ENCODE measurements around the gene EBLN1.
"Not testable (repeated sequence)": the region's sequence is repeated elsewhere in the genome, so short reads cannot be mapped to it uniquely, and the experiment has no call there.

The EBLN1 gene

GRCh38 chr10:22228943-22229801, 11.4 kb upstream of the EBLN1 start:
- FAIRE-seq (peak; percentile 85), DNase-seq (ENCODE audit: insufficient read length, low spot score) (peak; percentile 47)

DNA sequence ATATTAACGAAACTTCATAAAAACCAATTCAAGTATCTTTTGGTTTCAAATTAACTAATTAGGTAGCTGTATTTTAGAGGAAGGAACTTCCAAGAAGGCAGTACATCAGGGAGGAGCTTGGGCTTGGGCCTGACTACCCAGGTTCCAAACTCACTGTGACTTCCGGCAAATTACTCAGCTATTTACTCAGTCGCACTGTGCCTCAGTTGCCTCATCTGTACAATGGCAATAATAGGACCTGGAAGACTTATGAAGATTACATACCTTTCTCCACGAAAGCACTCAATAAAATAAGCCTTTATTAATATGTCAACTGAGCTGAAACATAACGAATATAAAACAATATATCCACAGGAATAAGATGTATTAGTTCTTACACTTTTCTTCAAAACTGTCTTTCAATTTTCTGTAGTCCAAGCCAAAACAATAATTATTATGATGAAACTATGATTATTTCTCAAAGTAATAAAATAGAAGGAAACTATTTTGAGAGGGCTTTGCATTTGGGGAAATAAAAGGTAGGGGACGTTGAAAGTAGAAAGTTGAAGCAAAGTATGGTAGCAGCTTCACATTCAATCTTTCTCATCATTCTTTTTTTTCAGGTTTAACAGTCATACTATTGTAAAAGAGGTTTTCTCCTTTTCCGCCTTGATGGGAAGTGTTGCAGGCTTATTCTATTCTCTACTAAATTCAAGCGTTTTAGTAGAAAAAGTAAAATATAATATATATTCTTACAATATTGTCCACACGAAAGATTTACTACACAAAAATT, 10.5 kb upstream of the EBLN1 start:
- no peak for DNase-seq (ENCODE audit: insufficient read length, low spot score)
- no peak for FAIRE-seq

- DNase-seq (ENCODE audit: insufficient read length, low spot score) (no peak), FAIRE-seq (no peak)
Measured at GRCh38 chr10:22226599-22226998, 8.8 kb upstream of the EBLN1 start.

DNA sequence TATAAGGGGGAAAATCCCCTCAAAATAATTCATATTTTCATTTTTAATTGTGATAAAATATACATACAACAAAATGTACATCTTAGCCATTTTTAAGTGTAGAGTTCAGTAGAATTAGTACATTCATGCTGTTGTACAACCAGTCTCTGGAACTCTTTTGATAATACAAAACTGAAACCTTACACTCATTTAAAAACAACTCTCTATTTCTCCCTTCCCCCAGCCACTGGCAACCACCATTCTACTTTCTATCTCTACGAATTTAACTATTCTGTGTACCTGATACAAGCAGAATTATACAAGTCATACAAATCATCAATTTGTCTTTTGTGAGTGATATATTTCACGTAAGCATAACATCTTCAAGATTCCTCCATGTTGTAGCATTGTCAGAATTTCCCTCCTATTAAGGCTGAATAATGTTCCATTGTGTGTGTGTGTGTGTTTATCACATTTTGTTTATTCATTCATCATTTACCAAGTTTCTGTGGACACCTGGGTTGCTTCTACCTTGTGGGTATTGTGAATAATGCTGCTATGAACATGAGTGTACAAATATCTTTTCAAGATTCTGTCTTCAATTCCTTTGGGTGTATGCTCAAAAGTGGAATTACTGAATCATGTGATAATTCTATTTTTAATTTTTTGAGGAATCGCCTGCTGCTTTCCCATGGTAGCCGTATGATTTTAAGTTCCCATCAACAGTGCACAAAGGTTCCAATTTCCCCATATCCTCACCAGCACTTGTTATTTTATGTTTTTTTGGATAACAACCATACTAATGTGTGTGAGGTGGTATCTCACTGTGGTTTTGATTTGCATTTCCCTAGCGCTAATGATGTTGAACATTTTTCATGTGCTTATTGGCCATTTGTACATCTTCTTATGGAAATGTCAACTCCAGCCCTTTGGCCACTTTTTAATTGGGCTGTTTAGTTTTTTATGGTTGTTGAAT, 4.7 kb upstream of the EBLN1 start:
- FAIRE-seq (no peak), DNase-seq (ENCODE audit: insufficient read length, low spot score) (no peak)

- FAIRE-seq (no peak), DNase-seq (ENCODE audit: insufficient read length, low spot score) (no peak)
Measured at GRCh38 chr10:22219308-22219707, 1.5 kb upstream of the EBLN1 start.

GRCh38 chr10:22218448-22218847, 633 bp upstream of the EBLN1 start:
- FAIRE-seq, result no peak

GRCh38 chr10:22217084-22217483, 731 bp downstream of the EBLN1 start:
- FAIRE-seq; DNase-seq (ENCODE audit: insufficient read length, low spot score): not testable (repeated sequence)

More at GRCh38 chr10:22218448-22218847, 633 bp upstream of the EBLN1 start:
- DNase-seq (ENCODE audit: insufficient read length, low spot score), result no peak

DNA sequence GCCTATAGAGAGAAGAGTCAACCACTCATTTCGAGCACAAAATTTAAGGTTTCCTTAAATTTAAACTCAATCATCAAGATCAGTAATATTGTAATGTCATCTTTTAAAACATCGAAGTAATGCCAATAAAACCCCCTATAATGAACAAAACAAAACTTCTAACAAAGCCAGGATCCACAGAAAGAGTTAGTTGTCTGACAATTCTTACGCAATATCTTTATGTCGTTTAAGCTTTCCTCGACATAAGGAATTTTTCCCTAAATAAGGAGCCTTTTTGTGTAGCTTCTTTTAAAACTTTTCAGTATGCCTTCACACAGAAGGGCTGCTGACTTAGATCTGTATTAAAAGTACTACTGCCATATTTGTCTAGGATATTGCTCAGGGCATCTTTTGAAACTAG, 7.5 kb downstream of the EBLN1 start:
- FAIRE-seq, result no peak
- DNase-seq (ENCODE audit: insufficient read length, low spot score), result no peak

GRCh38 chr10:22193945-22194344, 23.9 kb downstream of the EBLN1 start:
- no peak for FAIRE-seq
- no peak for DNase-seq (ENCODE audit: insufficient read length, low spot score)

- FAIRE-seq, result no peak
- DNase-seq (ENCODE audit: insufficient read length, low spot score), result no peak
Measured at GRCh38 chr10:22185586-22185985, 32.2 kb downstream of the EBLN1 start.

GRCh38 chr10:22183771-22184461, 33.9 kb downstream of the EBLN1 start:
- FAIRE-seq (no peak), DNase-seq (ENCODE audit: insufficient read length, low spot score) (no peak)

DNA sequence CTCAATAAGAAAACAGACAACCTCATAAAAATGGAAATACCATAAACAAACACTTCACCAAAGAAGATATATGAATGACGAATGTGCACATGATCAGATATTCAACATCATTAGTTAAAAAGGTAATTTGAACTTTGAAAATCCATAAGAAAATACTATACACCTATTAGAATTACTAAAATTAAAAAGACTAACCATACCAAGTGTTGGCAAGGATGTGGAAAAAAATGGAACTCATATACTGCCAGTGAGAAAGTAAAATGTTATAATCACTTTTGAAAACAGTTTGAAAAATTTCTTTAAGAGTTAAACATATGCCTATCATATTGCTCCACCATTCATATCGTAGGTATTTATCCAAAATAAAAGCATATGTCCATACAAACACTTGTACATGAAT, 37.1 kb downstream of the EBLN1 start:
- DNase-seq (ENCODE audit: insufficient read length, low spot score) (no peak), FAIRE-seq (no peak)

- FAIRE-seq (no peak), DNase-seq (ENCODE audit: insufficient read length, low spot score) (no peak)
Measured at GRCh38 chr10:22174442-22174841, 43.4 kb downstream of the EBLN1 start.

DNA sequence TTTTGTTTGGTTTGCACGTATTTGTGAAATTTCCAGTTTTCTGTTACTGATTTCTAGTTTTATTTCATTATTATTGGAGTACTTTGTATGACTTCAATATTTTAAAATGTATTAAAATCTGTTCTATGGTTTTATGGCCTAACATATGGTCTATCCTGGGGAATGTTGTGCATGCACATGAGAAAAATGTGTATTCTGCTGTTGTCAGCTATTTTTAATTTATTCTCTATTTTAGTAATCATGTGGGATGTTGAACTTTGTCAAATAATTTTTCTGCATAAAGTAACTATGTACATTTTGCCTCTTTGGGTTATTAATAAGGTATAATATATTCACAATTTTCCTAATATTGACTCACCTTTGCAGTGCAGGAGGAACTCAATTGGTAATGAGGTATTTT, 46.7 kb downstream of the EBLN1 start:
- no peak for FAIRE-seq

GRCh38 chr10:22170582-22170981, 47.2 kb downstream of the EBLN1 start:
- DNase-seq (ENCODE audit: insufficient read length, low spot score), result no peak
- FAIRE-seq, result no peak

More for the DNA sequence above, 46.7 kb downstream of the EBLN1 start:
- no peak for DNase-seq (ENCODE audit: insufficient read length, low spot score)

DNA sequence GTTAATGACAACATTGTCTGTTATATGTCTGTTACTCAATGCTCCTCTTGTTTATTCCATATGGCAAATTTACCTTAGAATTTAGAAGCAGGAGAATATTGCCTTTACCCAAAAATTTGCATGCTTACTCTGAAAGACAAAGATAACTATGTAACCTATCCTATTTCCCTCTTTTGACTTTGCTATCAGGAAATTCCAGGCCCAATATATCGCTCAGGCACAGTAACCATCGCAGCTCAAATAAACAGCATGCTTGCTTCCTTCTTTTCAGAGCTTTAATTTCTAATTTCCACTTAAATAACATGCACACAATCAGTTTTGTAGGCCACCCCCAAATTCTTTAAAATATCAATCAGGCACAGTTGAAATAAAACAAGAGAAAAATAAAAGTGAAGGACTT, 57.8 kb downstream of the EBLN1 start:
- no peak for DNase-seq (ENCODE audit: insufficient read length, low spot score)
- FAIRE-seq, result no peak

DNA sequence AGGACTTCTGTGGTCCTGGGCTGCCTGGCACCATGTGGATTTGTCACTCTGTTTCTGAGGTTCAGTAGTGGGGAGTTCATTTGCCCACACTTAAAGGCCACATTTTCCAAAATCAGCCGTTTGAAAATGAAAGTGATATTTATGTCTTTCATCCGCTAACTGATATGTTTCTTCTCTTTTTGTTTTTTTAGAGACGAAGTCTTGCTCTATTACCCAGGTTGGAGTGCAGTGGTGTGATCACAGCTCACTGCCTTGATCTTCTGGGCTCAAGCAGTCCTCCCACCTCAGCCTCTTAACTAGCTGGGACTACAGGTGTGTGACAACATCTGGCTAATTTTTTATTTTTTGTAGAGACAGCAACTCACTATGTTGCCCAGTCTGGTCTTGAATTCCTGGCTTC, 58.6 kb downstream of the EBLN1 start:
- no peak for FAIRE-seq

More for the DNA sequence above, 58.6 kb downstream of the EBLN1 start:
- no peak for DNase-seq (ENCODE audit: insufficient read length, low spot score)
